ENCODE measurements around the gene ST7L.

- no peak for TF ChIP-seq CTCF (IDR thresholded peaks at IDR 0.05)
- no peak for TF ChIP-seq POLR2A (IDR thresholded peaks at IDR 0.05)
Observed at GRCh38 chr1:112618721-112619517, at the start of gene ST7L.

Measured in lower leg skin (tissue), 3 donors.